DMS 273 (cell line): ENCODE data around the gene IGFBPL1.
A peak's percentile ranks its signal among the peaks of the same experiment; 100 is the strongest.
"Not testable (repeated sequence)": the region's sequence is repeated elsewhere in the genome, so short reads cannot be mapped to it uniquely, and the experiment has no call there.

Source experiments
- DNase-seq: peaks from one replicate; lab custom pipeline; 2025; ENCODE audit not compliant: unreplicated experiment; lab: John Stamatoyannopoulos, UW

The IGFBPL1 gene

GRCh38 chr9:38423973-38424843, at the start of gene IGFBPL1:
Gene IGFBPL1 (minus strand): TSS chr9:38424454. CDS start chr9:38424424, 30 bp downstream.
- peak; percentile 93 for DNase-seq

GRCh38 chr9:38472583-38473249, 48.5 kb upstream of the IGFBPL1 start:
- not testable (repeated sequence) for DNase-seq

GRCh38 chr9:38467404-38467803, 43.1 kb upstream of the IGFBPL1 start:
- DNase-seq, result no peak

- no peak for DNase-seq
Measured at GRCh38 chr9:38453835-38454234, 29.6 kb upstream of the IGFBPL1 start.

GRCh38 chr9:38451162-38451561, 26.9 kb upstream of the IGFBPL1 start:
- DNase-seq, result no peak

GRCh38 chr9:38447703-38448102, 23.4 kb upstream of the IGFBPL1 start:
- no peak for DNase-seq

- no peak for DNase-seq
Measured at GRCh38 chr9:38445154-38446043, 21.1 kb upstream of the IGFBPL1 start.

GRCh38 chr9:38443597-38443996, 19.3 kb upstream of the IGFBPL1 start:
- no peak for DNase-seq

- no peak for DNase-seq
Measured at GRCh38 chr9:38443181-38443580, 18.9 kb upstream of the IGFBPL1 start.

- no peak for DNase-seq
Measured at GRCh38 chr9:38442473-38443096, 18.3 kb upstream of the IGFBPL1 start.

GRCh38 chr9:38441347-38442085, 17.3 kb upstream of the IGFBPL1 start:
- no peak for DNase-seq

GRCh38 chr9:38440516-38440915, 16.3 kb upstream of the IGFBPL1 start:
- no peak for DNase-seq

GRCh38 chr9:38439916-38440301, 15.7 kb upstream of the IGFBPL1 start:
- DNase-seq, result no peak

- DNase-seq, result no peak
Measured at GRCh38 chr9:38439291-38439915, 15.1 kb upstream of the IGFBPL1 start.

- no peak for DNase-seq
Measured at GRCh38 chr9:38437193-38437823, 13.1 kb upstream of the IGFBPL1 start.

GRCh38 chr9:38436708-38437107, 12.5 kb upstream of the IGFBPL1 start:
- no peak for DNase-seq

- DNase-seq, result no peak
Measured at GRCh38 chr9:38435521-38435920, 11.3 kb upstream of the IGFBPL1 start.

- DNase-seq, result no peak
Measured at GRCh38 chr9:38434853-38435252, 10.6 kb upstream of the IGFBPL1 start.

- no peak for DNase-seq
Measured at GRCh38 chr9:38434365-38434764, 10.1 kb upstream of the IGFBPL1 start.
